Fibroblast of mammary gland (primary cell): Measurements from ENCODE around the gene PDGFC.

Experiments
- DNase-seq: peaks from one replicate; pipeline ENCODE4 v3.0.0-alpha.2; 2010; ENCODE audit warnings: low read depth
- H3K4me3 ChIP-seq: 2 replicates; pipeline ENCODE4 v1.5.1; 2011; ENCODE audit warnings: low read depth, mild to moderate bottlenecking, low read length, moderate library complexity; ENCODE audit not compliant: control insufficient read depth
- CTCF ChIP-seq: conservative IDR thresholded peaks from 2 replicates; pipeline ENCODE4 v1.5.1; 2011; ENCODE audit warnings: low read depth, low read length, inconsistent platforms; ENCODE audit not compliant: control insufficient read depth, insufficient read depth

Gene PDGFC

GRCh38 chr4:156961196-156962057 lies 10.2 kb downstream of the PDGFC start:
- TF ChIP-seq CTCF: no peak
- no peak overlapping the region for H3K4me3 ChIP-seq
- no peak for DNase-seq

GRCh38 chr4:156959298-156959702 lies 12.3 kb downstream of the PDGFC start:
- no peak for DNase-seq
- no peak for TF ChIP-seq CTCF
- no peak overlapping the region for H3K4me3 ChIP-seq

- no peak for DNase-seq
- H3K4me3 ChIP-seq: no peak overlapping the region
- TF ChIP-seq CTCF: no peak
Observed at GRCh38 chr4:156958276-156959074, 13.1 kb downstream of the PDGFC start.

- no peak for TF ChIP-seq CTCF
- H3K4me3 ChIP-seq: no peak overlapping the region
- no peak for DNase-seq
Observed at GRCh38 chr4:156957556-156957955, 14.0 kb downstream of the PDGFC start.

- no peak overlapping the region for H3K4me3 ChIP-seq
- DNase-seq: no peak
- no peak for TF ChIP-seq CTCF
Observed at GRCh38 chr4:156956826-156957368, 14.7 kb downstream of the PDGFC start.

GRCh38 chr4:156956359-156956758 lies 15.2 kb downstream of the PDGFC start:
- TF ChIP-seq CTCF: no peak
- no peak for DNase-seq

More at GRCh38 chr4:156956359-156956758, 15.2 kb downstream of the PDGFC start:
- H3K4me3 ChIP-seq: no peak overlapping the region
